ENCODE results near the gene NTRK1. TPM values are rescaled to one million over a fixed set of nuclear protein-coding genes. Genes with fewer than 3 reads are reported as not detected.

NTRK1 gene
- total RNA-seq, 1 experiment from 2014 or later: 0.89 TPM

GRCh38 chr1:156853761-156854160, 6.9 kb upstream of the NTRK1 start:
- ChIA-PET CTCF (interaction anchor here (1.4 kb wide), 1 partner anchor 128 kb away, joined by 3 read pairs; no protein-coding TSS in a partner anchor), RAD21 (ENCODE audit: low non-redundant PET in 1 of 2, low total read pairs in 2 of 2, uncharacterized antibody in 2 of 2, unreplicated experiment in 2 of 2) (no interaction called here), POLR2A (no interaction called here)
- H3K9me3 ChIP-seq (ENCODE audit: control insufficient read depth in 1 of 2, insufficient read depth in 1 of 2, low read depth in 1 of 2, low read length in 2 of 2): no peaks in the 10 kb centered on the region
- no TSS peak for BruUV-seq (replicated peaks)
- H3K27ac ChIP-seq (ENCODE audit: low read depth, low read length): no peak overlapping the region
- no peaks in the 10 kb centered on the region; a peak in 2 of 4 replicates for H3K4me1 ChIP-seq (ENCODE audit: control insufficient read depth in 1 of 2, insufficient read depth in 2 of 2, low read length in 2 of 2)
- H4K20me1 ChIP-seq (ENCODE audit: insufficient read depth): no peaks in the 10 kb centered on the region
- H3K4me3 ChIP-seq (replicated peaks in 1 of 2; ENCODE audit: low read depth in 1 of 2, low read length in 2 of 2): no peak overlapping the region
- no peak overlapping the region for H2AFZ ChIP-seq (ENCODE audit: low read depth, low read length, poor library complexity, severe bottlenecking)
- H3K4me2 ChIP-seq (ENCODE audit: low read length): no peak overlapping the region
- DNase-seq (ENCODE audit: low read depth, low spot score) (no peak), ATAC-seq (no peak)
- no peaks in the 10 kb centered on the region for H3K9me2 ChIP-seq (ENCODE audit: insufficient read depth)
- intact Hi-C loops (cut with micrococcal nuclease): no loop called here
- no peaks in the 10 kb centered on the region for H3K27me3 ChIP-seq (ENCODE audit: insufficient read depth, low read length)
- TF ChIP-seq MAX (IDR thresholded peaks at IDR 0.05) (no peak), CBX3 (IDR thresholded peaks at IDR 0.05; ENCODE audit: low read depth) (no peak), POLR2AphosphoS5 (IDR thresholded peaks at IDR 0.05; ENCODE audit: low read depth, low read length) (no peak), REST (IDR thresholded peaks at IDR 0.05; ENCODE audit: low read depth) (no peak), ATF3 (IDR thresholded peaks at IDR 0.05) (no peak), EZH2 (IDR thresholded peaks at IDR 0.05) (no peak), SIN3A (IDR thresholded peaks at IDR 0.05; ENCODE audit: low read depth) (no peak), EZH2phosphoT487 (IDR thresholded peaks at IDR 0.05; ENCODE audit: borderline replicate concordance) (no peak), CTCF (IDR thresholded peaks at IDR 0.05 in 2 of 3, conservative IDR thresholded peaks at IDR 0.05 in 1 of 3; ENCODE audit: borderline replicate concordance in 1 of 3, insufficient read depth in 1 of 3, low read depth in 2 of 3, low read length in 2 of 3) (no peak), SP1 (IDR thresholded peaks at IDR 0.05; ENCODE audit: low read depth) (no peak), YY1 (IDR thresholded peaks at IDR 0.05; ENCODE audit: extremely low read depth, insufficient replicate concordance, low read depth, low read length) (no peak), CEBPB (IDR thresholded peaks at IDR 0.05; ENCODE audit: low read depth) (no peak), RAD21 (IDR thresholded peaks at IDR 0.05; ENCODE audit: low read depth) (no peak), ELF1 (IDR thresholded peaks at IDR 0.05; ENCODE audit: borderline replicate concordance, low read depth) (no peak), ZBTB33 (IDR thresholded peaks at IDR 0.05; ENCODE audit: extremely low read depth, insufficient replicate concordance, low read length) (no peak), TCF7L2 (IDR thresholded peaks at IDR 0.05; ENCODE audit: borderline replicate concordance, extremely low read depth, insufficient read depth, insufficient read length) (no peak), EGR1 (IDR thresholded peaks at IDR 0.05; ENCODE audit: low read depth) (no peak), ZFX (IDR thresholded peaks at IDR 0.05) (no peak)
- no peaks in the 10 kb centered on the region for H3K36me3 ChIP-seq (ENCODE audit: control insufficient read depth in 1 of 2, insufficient read depth in 2 of 2, low read length in 2 of 2)
- no peak overlapping the region for H3K9ac ChIP-seq (ENCODE audit: low read length)
- H3K79me2 ChIP-seq (ENCODE audit: insufficient read depth, low read length): no peaks in the 10 kb centered on the region

Measured in HCT116 (cell line).